H1 (cell line): ENCODE results near the gene CCDC82. TPM values are rescaled to one million over a fixed set of nuclear protein-coding genes. Genes with fewer than 3 reads are reported as not detected.

ENCODE experiments used
- CTCF ChIA-PET: fragments of 300-600 bp; sonication (Branson Sonifier 250); formaldehyde crosslinking; loops from one replicate; lab custom pipeline; 2021; ENCODE audit not compliant: partially characterized antibody; lab: Charles Lee
- POLR2A ChIA-PET: fragments of 300-600 bp; sonication (Branson Sonifier 250); formaldehyde crosslinking; loops from one replicate; lab custom pipeline; 2021; ENCODE audit warnings: inconsistent platforms; ENCODE audit not compliant: partially characterized antibody; lab: Charles Lee
- DNase-seq, 2 experiments: peaks; one replicate each; pipeline versions ENCODE4 v3.0.0 to v3.0.0-alpha.2; 2010 to 2022; ENCODE audit warnings: low spot score in 2 of 2, low read depth in 1 of 2, mixed read lengths in 1 of 2
- FAIRE-seq: peaks from 2 replicates; lab custom pipeline; 2011; peaks lifted over from hg19 to GRCh38; lab: Jason Lieb, UNC
- H2AFZ ChIP-seq: 2 replicates; pipeline ENCODE4 v1.8.1; 2012; ENCODE audit warnings: low read length, inconsistent platforms
- H2AK5ac ChIP-seq: 2 replicates; pipeline ENCODE4 v1.6.1; 2013; ENCODE audit warnings: low read depth, low read length
- H2BK120ac ChIP-seq: replicated peaks from 2 replicates; pipeline ENCODE3; 2013; ENCODE audit warnings: low read depth, low read length, inconsistent platforms
- H2BK12ac ChIP-seq: 2 replicates; pipeline ENCODE4 v1.6.1; 2013; ENCODE audit warnings: low read depth, low read length
- H2BK15ac ChIP-seq: 2 replicates; pipeline ENCODE4 v1.6.1; 2013; ENCODE audit warnings: low read length
- H2BK20ac ChIP-seq: 2 replicates; pipeline ENCODE4 v1.6.1; 2013; ENCODE audit warnings: low read length
- H2BK5ac ChIP-seq: 2 replicates; pipeline ENCODE4 v1.6.1; 2013; ENCODE audit warnings: low read depth, low read length
- H3K14ac ChIP-seq: 2 replicates; pipeline ENCODE4 v1.6.1; 2013; ENCODE audit warnings: inconsistent platforms; ENCODE audit not compliant: insufficient read length
- H3K18ac ChIP-seq: 2 replicates; pipeline ENCODE4 v1.6.1; 2013; ENCODE audit warnings: low read length; ENCODE audit errors: extremely low read depth
- H3K23ac ChIP-seq: 2 replicates; pipeline ENCODE4 v1.6.1; 2013; ENCODE audit warnings: inconsistent platforms; ENCODE audit not compliant: insufficient read length
- H3K23me2 ChIP-seq: 2 replicates; pipeline ENCODE4 v1.6.1; 2013; ENCODE audit warnings: low read depth, low read length
- H3K27ac ChIP-seq: 2 replicates; pipeline ENCODE4 v1.6.1; 2011; ENCODE audit warnings: low read depth, low read length, inconsistent platforms
- H3K27me3 ChIP-seq, 4 experiments: replicated peaks in 1 of 4; 1 replicate in 1 of 4; 2 replicates in 3 of 4; pipeline versions ENCODE4 v1.6.1 to v1.8.1; 2011 to 2013; ENCODE audit warnings: low read length in 3 of 4, mild to moderate bottlenecking in 3 of 4, inconsistent platforms in 2 of 4, mixed read lengths in 2 of 4, moderate library complexity in 1 of 4; ENCODE audit not compliant: control insufficient read depth in 3 of 4, insufficient read depth in 3 of 4; ENCODE audit errors: extremely low read depth in 1 of 4
- H3K36me3 ChIP-seq, 4 experiments: 2 replicates each; pipeline versions ENCODE4 v1.6.1 to v1.8.1; 2011 to 2013; ENCODE audit warnings: mild to moderate bottlenecking in 4 of 4, low read length in 3 of 4, moderate library complexity in 2 of 4, control low read depth in 1 of 4, inconsistent platforms in 1 of 4; ENCODE audit not compliant: insufficient read depth in 4 of 4, control insufficient read depth in 2 of 4
- H3K4ac ChIP-seq: replicated peaks from 2 replicates; pipeline ENCODE3; 2013; ENCODE audit warnings: low read length, low read depth, mixed read lengths, inconsistent platforms; ENCODE audit not compliant: insufficient read length
- H3K4me1 ChIP-seq, 4 experiments: replicated peaks in 1 of 4; 1 replicate in 1 of 4; 2 replicates in 3 of 4; pipeline versions ENCODE4 v1.6.1 to v1.8.1; 2011 to 2013; ENCODE audit warnings: low read length in 3 of 4, inconsistent platforms in 2 of 4, mixed read lengths in 1 of 4; ENCODE audit not compliant: insufficient read depth in 4 of 4, control insufficient read depth in 3 of 4
- H3K4me2 ChIP-seq, 2 experiments: 2 replicates each; pipeline versions ENCODE4 v1.6.1 to v1.8.1; 2011 to 2013; ENCODE audit warnings: low read depth in 2 of 2, low read length in 2 of 2, control low read depth in 1 of 2, inconsistent platforms in 1 of 2, mild to moderate bottlenecking in 1 of 2; ENCODE audit not compliant: insufficient read depth in 1 of 2
- H3K4me3 ChIP-seq, 4 experiments: fragments of 200-600, 300-600 bp in 1 of 4; sonication (generic), shearing (Covaris generic), sonication (Bioruptor Twin) in 1 of 4; 2 replicates each; pipeline versions ENCODE4 v1.5.1 to v1.8.1; 2011 to 2016; ENCODE audit warnings: low read length in 4 of 4, low read depth in 3 of 4, control low read depth in 2 of 4, inconsistent platforms in 2 of 4, mild to moderate bottlenecking in 2 of 4, mixed read lengths in 1 of 4, moderate library complexity in 1 of 4; ENCODE audit not compliant: insufficient read depth in 2 of 4; ENCODE audit errors: extremely low read depth in 1 of 4
- H3K56ac ChIP-seq: replicated peaks from 2 replicates; pipeline ENCODE3; 2013; ENCODE audit warnings: low read depth, mild to moderate bottlenecking, mixed read lengths, low read length, inconsistent platforms; ENCODE audit not compliant: insufficient read length
- H3K79me1 ChIP-seq: 2 replicates; pipeline ENCODE4 v1.6.1; 2013; ENCODE audit warnings: low read depth, low read length, control low read depth
- H3K79me2 ChIP-seq, 2 experiments: 2 replicates each; pipeline versions ENCODE4 v1.6.1 to v1.8.1; 2012 to 2013; ENCODE audit warnings: low read length in 2 of 2, mild to moderate bottlenecking in 2 of 2, inconsistent platforms in 1 of 2; ENCODE audit not compliant: insufficient read depth in 2 of 2, control insufficient read depth in 1 of 2
- H3K9ac ChIP-seq, 4 experiments: replicated peaks in 1 of 4; 1 replicate in 1 of 4; 2 replicates in 3 of 4; pipeline versions ENCODE4 v1.6.1 to v1.8.1; 2011 to 2013; ENCODE audit warnings: low read depth in 3 of 4, low read length in 3 of 4, control low read depth in 2 of 4, mild to moderate bottlenecking in 2 of 4, moderate library complexity in 2 of 4, inconsistent platforms in 1 of 4; ENCODE audit errors: extremely low read depth in 1 of 4
- H3K9me3 ChIP-seq, 2 experiments: 2 replicates each; pipeline versions ENCODE4 v1.6.1 to v1.8.1; 2012 to 2013; ENCODE audit warnings: mild to moderate bottlenecking in 2 of 2, moderate library complexity in 2 of 2, control low read depth in 1 of 2, inconsistent platforms in 1 of 2, low read depth in 1 of 2, low read length in 1 of 2, mixed read lengths in 1 of 2; ENCODE audit not compliant: insufficient read depth in 2 of 2
- H4K20me1 ChIP-seq, 2 experiments: replicated peaks in 1 of 2; 2 replicates each; pipeline versions ENCODE3 to v1.8.1; 2011 to 2013; ENCODE audit warnings: inconsistent platforms in 2 of 2, low read length in 2 of 2, mild to moderate bottlenecking in 1 of 2; ENCODE audit not compliant: insufficient read depth in 2 of 2, control insufficient read depth in 1 of 2
- H4K5ac ChIP-seq: 2 replicates; pipeline ENCODE4 v1.6.1; 2013; ENCODE audit warnings: low read length, low read depth, mixed read lengths, inconsistent platforms; ENCODE audit not compliant: insufficient read length
- H4K8ac ChIP-seq: 2 replicates; pipeline ENCODE4 v1.8.0; 2013; ENCODE audit warnings: mild to moderate bottlenecking, moderate library complexity, low read length, inconsistent platforms; ENCODE audit not compliant: insufficient read depth; ENCODE audit errors: extremely low read depth
- H4K91ac ChIP-seq: replicated peaks from 2 replicates; pipeline ENCODE3; 2013; ENCODE audit warnings: low read length, mixed read lengths, inconsistent platforms; ENCODE audit not compliant: insufficient read length
- ASH2L ChIP-seq: fragments of 200-600, 300-600 bp; sonication (generic); IDR thresholded peaks from one replicate; pipeline ENCODE4 v1.7.1; 2017; ENCODE audit warnings: low read length
- CBX8 ChIP-seq: fragments of 300-800, 300-1000 bp; sonication (generic); IDR thresholded peaks from 2 replicates; pipeline ENCODE4 v1.7.1; 2016; ENCODE audit warnings: low read depth, low read length, borderline replicate concordance
- EGR1 ChIP-seq: IDR thresholded peaks from 2 replicates; pipeline ENCODE4 v1.6.1; 2011; ENCODE audit warnings: low read depth, low read length, borderline replicate concordance
- HDAC2 ChIP-seq, 2 experiments: fragments of 300-600 bp in 1 of 2; sonication (generic) in 1 of 2; IDR thresholded peaks; 2 replicates each; pipeline ENCODE4 v1.6.1; 2011 to 2012; ENCODE audit warnings: low read depth in 2 of 2, low read length in 2 of 2, mild to moderate bottlenecking in 2 of 2, moderate library complexity in 2 of 2, borderline replicate concordance in 1 of 2, inconsistent platforms in 1 of 2
- HDAC6 ChIP-seq: IDR thresholded peaks from one replicate; pipeline ENCODE4 v1.7.1; 2012; ENCODE audit warnings: low read depth, mild to moderate bottlenecking, inconsistent platforms, low read length, moderate library complexity
- MAX ChIP-seq: IDR thresholded peaks from 2 replicates; pipeline ENCODE4 v1.6.1; 2012; ENCODE audit warnings: inconsistent platforms
- POLR2AphosphoS5 ChIP-seq: IDR thresholded peaks from 2 replicates; pipeline ENCODE4 v1.6.1; 2011; ENCODE audit warnings: low read depth, low read length
- RXRA ChIP-seq: IDR thresholded peaks from 2 replicates; pipeline ENCODE4 v1.6.1; 2011; ENCODE audit warnings: low read depth, mild to moderate bottlenecking, low read length, moderate library complexity; ENCODE audit not compliant: insufficient read depth
- SIN3A ChIP-seq, 2 experiments: IDR thresholded peaks in 1 of 2; conservative IDR thresholded peaks in 1 of 2; 2 replicates each; pipeline ENCODE4 v1.6.1; 2011 to 2012; ENCODE audit warnings: low read length in 2 of 2, improper control_type of control experiment in 1 of 2, low read depth in 1 of 2, mild to moderate bottlenecking in 1 of 2
- TCF12 ChIP-seq: IDR thresholded peaks from 2 replicates; pipeline ENCODE4 v1.6.1; 2011; ENCODE audit warnings: low read depth, mild to moderate bottlenecking, low read length
- WGBS, 2 experiments: shearing (Covaris generic) in 1 of 2; methylation state at CpG; one replicate each; pipeline versions ENCODE4 v1.1.6 to v1.1.7; 2013 to 2015; ENCODE audit warnings: low lambda C conversion rate in 2 of 2, mixed read lengths in 2 of 2, inconsistent platforms in 1 of 2, low coverage in 1 of 2, missing lambda C conversion rate in 1 of 2; ENCODE audit not compliant: insufficient replicate concordance in 2 of 2, insufficient coverage in 1 of 2, insufficient read length in 1 of 2; ENCODE audit errors: extremely low coverage in 1 of 2, missing lambda C conversion rate in 1 of 2; 5-methylcytosine and 5-hydroxymethylcytosine counted together
- polyA plus RNA-seq, 7 experiments: library from polyadenylated mRNA; depleted of rRNA in 3 of 7; stranded (reverse) in 5 of 7; unstranded in 2 of 7; fragments of >200 nt in 5 of 7; fragments of 200-250 nt in 2 of 7; gene quantifications; 1 replicate in 5 of 7; 2 replicates in 1 of 7; 4 replicates in 1 of 7; pipeline versions ENCODE4 v1.2.1 to v1.2.3, GENCODE V29; 2011 to 2013; ENCODE audit warnings: missing spikeins in 2 of 7, mixed read lengths in 2 of 7
- total RNA-seq: library from RNA; stranded (reverse); fragmentation: NEBNext Ultra II Directional; extraction: Animal tissue kit (Norgen Biotek cat#: 25700); gene quantifications from 2 replicates; pipeline ENCODE4 v1.2.1, GENCODE V29; 2021

CCDC82 gene
- total and polyA plus RNA-seq, 2 of the 8 experiments (the other 6 are each of a cell fraction or from before 2014, with no cell fraction given): 6.0 to 15.2 TPM

GRCh38 chr11:96356848-96357247 lies 32.9 kb downstream of the CCDC82 start:
- H3K14ac ChIP-seq: no peak overlapping the region
- H3K4me3 ChIP-seq: no peak overlapping the region
- peaks cover 0 to 8% (median 0%) of the 10 kb centered on the region in 4 experiments; a peak in 3 of 8 replicates for H3K36me3 ChIP-seq
- no peak overlapping the region for H2BK120ac ChIP-seq
- H4K91ac ChIP-seq: no peak overlapping the region
- H3K23me2 ChIP-seq: no peaks in the 10 kb centered on the region
- H3K27me3 ChIP-seq: no peaks in the 10 kb centered on the region
- no peak overlapping the region for H2AK5ac ChIP-seq
- H2BK15ac ChIP-seq: no peak overlapping the region
- H3K4me1 ChIP-seq: no peaks in the 10 kb centered on the region
- no peak overlapping the region for H2AFZ ChIP-seq
- FAIRE-seq (no peak), DNase-seq (no peak)
- no peak overlapping the region for H3K4ac ChIP-seq
- H3K9ac ChIP-seq: no peak overlapping the region
- no peak overlapping the region for H2BK20ac ChIP-seq
- TF ChIP-seq CBX8 (no peak), TCF12 (no peak), POLR2AphosphoS5 (no peak), MAX (no peak), HDAC6 (no peak), EGR1 (no peak), RXRA (no peak), ASH2L (no peak), HDAC2 (IDR thresholded peaks at IDR 0.05; ENCODE audit: borderline replicate concordance in 1 of 2, low read depth in 2 of 2, low read length in 2 of 2) (no peak), SIN3A (conservative IDR thresholded peaks at IDR 0.05 in 1 of 2, IDR thresholded peaks at IDR 0.05 in 1 of 2; ENCODE audit: low read depth in 1 of 2, low read length in 2 of 2) (no peak)
- H3K23ac ChIP-seq: no peak overlapping the region
- H3K18ac ChIP-seq: no peak overlapping the region
- ChIA-PET CTCF (interaction anchor here (1.9 kb wide), 1 partner anchor 14 kb away, joined by 7 read pairs; the partner anchor contains the start of gene MAML2), POLR2A (no interaction called here)
- no peak overlapping the region for H3K56ac ChIP-seq
- H3K4me2 ChIP-seq: no peak overlapping the region
- H4K20me1 ChIP-seq: no peaks in the 10 kb centered on the region
- no peak overlapping the region for H2BK5ac ChIP-seq
- no peaks in the 10 kb centered on the region for H3K79me2 ChIP-seq
- no peak overlapping the region for H2BK12ac ChIP-seq
- no peak overlapping the region for H4K5ac ChIP-seq
- 96% methylated on average over 4 of the region's 4 CpGs; no CpG with 5 or more reads in 1 of the 2 experiments for WGBS, 2 experiments
- H3K27ac ChIP-seq: no peak overlapping the region
- H3K79me1 ChIP-seq: no peaks in the 10 kb centered on the region
- no peaks in the 10 kb centered on the region for H3K9me3 ChIP-seq
- H4K8ac ChIP-seq: no peak overlapping the region
